Heart left ventricle (tissue), 13 donors: ENCODE results near the gene CD99L2.
"Not testable (repeated sequence)": the region's sequence is repeated elsewhere in the genome, so short reads cannot be mapped to it uniquely, and the experiment has no call there.

Experiments
- CTCF ChIP-seq, 12 donors: fragments of 200-600 bp; sonication (generic) in 4 of 12; IDR thresholded peaks; one replicate each; pipeline versions ENCODE4 v1.5.0 to v1.8.0; 2018 to 2022; ENCODE audit warnings: antibody characterized with exemption in 12 of 12, mild to moderate bottlenecking in 5 of 12
- POLR2A ChIP-seq, 2 donors: fragments of 450-650 bp; IDR thresholded peaks; one replicate each; pipeline ENCODE4 v1.6.1; 2017; ENCODE audit warnings: antibody characterized with exemption in 2 of 2, mild to moderate bottlenecking in 2 of 2, moderate library complexity in 2 of 2
- donor health status: ischemic (EF 13 %, LVEDD 7.1; RV severe dilation, severe dysfunction).
- donor health status: DM: no; HTN: yes; CAD: no.
- donor health status: DM: no; HTN: no; CAD: no.
- donor health status: ischemic (EF 25% LVEDD 6.9; RV normal size, moderate dysfunction).
- donor health status: ischemic (EF 25% LVEDD 5.7; RV mildly dilated, moderate dysfunction).
- donor health status: ischemic (EF 35%, LVEDD 5.7; RV mildly dilated, moderate dysfunction).
- donor health status: nonischemic (EF 11% LVEDD 7.7; RV severe dilation, severe dysfunction).
- donor health status: DM: yes; HTN: yes; CAD: no.
- donor health status: PGD.
- donor health status: ischemic (EF 29% LVEDD 5.4; RV normal size, mild dysfunction).
- donor health status: nonischemic (EF 23%, LVEDD 6.1; RV moderate dilation, normal function).

- not testable (repeated sequence) for TF ChIP-seq CTCF, POLR2A (IDR thresholded peaks at IDR 0.05)
These were observed 74.1 kb downstream of the CD99L2 start for GRCh38 chrX:150824352-150824751.
